GM12892 (cell line): ENCODE results near the gene ATAD3A.

ENCODE experiments used
- POLR2A ChIP-seq: IDR thresholded peaks from 2 replicates; pipeline ENCODE4 v1.6.1; 2011; ENCODE audit warnings: low read depth, low read length, control low read depth
- POLR2AphosphoS5 ChIP-seq: IDR thresholded peaks from 2 replicates; pipeline ENCODE4 v1.6.1; 2011; ENCODE audit warnings: low read depth, low read length, control low read depth
- TAF1 ChIP-seq: IDR thresholded peaks from 2 replicates; pipeline ENCODE4 v1.6.1; 2011; ENCODE audit warnings: low read depth, mild to moderate bottlenecking, control low read depth, low read length, borderline replicate concordance

GRCh38 chr1:1521331-1521730 lies 9.4 kb downstream of the ATAD3A start:
- TF ChIP-seq POLR2AphosphoS5 = no peak
- TF ChIP-seq POLR2A = no peak
- TF ChIP-seq TAF1 = no peak
